ENCODE results near the gene GLRA2.
"Not testable (repeated sequence)": the region's sequence is repeated elsewhere in the genome, so short reads cannot be mapped to it uniquely, and the experiment has no call there.

The GLRA2 gene

GRCh38 chrX:14594521-14594920 lies 65.2 kb downstream of the GLRA2 start:
- DNase-seq = no peak

- no peak for DNase-seq
Observed at GRCh38 chrX:14598330-14598729, 69.0 kb downstream of the GLRA2 start.

- peak; percentile 43 for DNase-seq
Observed at GRCh38 chrX:14607446-14607985, 78.2 kb downstream of the GLRA2 start.

- DNase-seq = not testable (repeated sequence)
Observed at GRCh38 chrX:14612450-14612849, 83.1 kb downstream of the GLRA2 start.

GRCh38 chrX:14616301-14616700 lies 87.0 kb downstream of the GLRA2 start:
- no peak for DNase-seq

GRCh38 chrX:14616836-14617235 lies 87.5 kb downstream of the GLRA2 start:
- no peak for DNase-seq

GRCh38 chrX:14618177-14618965 lies 89.0 kb downstream of the GLRA2 start:
- no peak for DNase-seq

- no peak for DNase-seq
Observed at GRCh38 chrX:14630733-14631132, 101.4 kb downstream of the GLRA2 start.

- DNase-seq = no peak
Observed at GRCh38 chrX:14641681-14642655, 112.6 kb downstream of the GLRA2 start.

- DNase-seq = no peak
Observed at GRCh38 chrX:14660970-14661369, 131.6 kb downstream of the GLRA2 start.

GRCh38 chrX:14670819-14671218 lies 141.5 kb downstream of the GLRA2 start:
- DNase-seq = no peak

GRCh38 chrX:14672611-14673172 lies 143.4 kb downstream of the GLRA2 start:
- DNase-seq = no peak

- no peak for DNase-seq
Observed at GRCh38 chrX:14673236-14673635, 143.9 kb downstream of the GLRA2 start.

GRCh38 chrX:14673764-14674163 lies 144.4 kb downstream of the GLRA2 start:
- peak; percentile 6 for DNase-seq

GRCh38 chrX:14675500-14675899 lies 146.2 kb downstream of the GLRA2 start:
- peak; percentile 51 for DNase-seq

- DNase-seq = no peak
Observed at GRCh38 chrX:14676431-14676830, 147.1 kb downstream of the GLRA2 start.

- not testable (repeated sequence) for DNase-seq
Observed at GRCh38 chrX:14688331-14688730, 159.0 kb downstream of the GLRA2 start.

GRCh38 chrX:14690553-14690952 lies 161.2 kb downstream of the GLRA2 start:
- no peak for DNase-seq

GRCh38 chrX:14694611-14695010 lies 165.3 kb downstream of the GLRA2 start:
- no peak for DNase-seq

GRCh38 chrX:14697451-14697850 lies 168.1 kb downstream of the GLRA2 start:
- DNase-seq = peak; percentile 11

GRCh38 chrX:14698790-14699189 lies 169.5 kb downstream of the GLRA2 start:
- DNase-seq = no peak

GRCh38 chrX:14700982-14701381 lies 171.6 kb downstream of the GLRA2 start:
- DNase-seq = no peak

GRCh38 chrX:14702145-14702544 lies 172.8 kb downstream of the GLRA2 start:
- DNase-seq = no peak
